B cell (primary cell): ENCODE data around the gene FAM107B. TPM values are rescaled to one million over a fixed set of nuclear protein-coding genes. Genes with fewer than 3 reads are reported as not detected.

Experiments
- ATAC-seq: fragments of 200-7000 bp; cut with Tn5 transposase; one replicate; pipeline ENCODE4 v1.10.0; 2021; ENCODE audit warnings: low read depth, mild to moderate bottlenecking, moderate number of reproducible peaks, moderate library complexity
- CTCF ChIA-PET: fragments of 350-600 bp; sonication (Branson Sonifier 250); formaldehyde crosslinking; loops from one replicate; lab custom pipeline; 2021; ENCODE audit warnings: antibody characterized with exemption, inconsistent platforms; lab: Charles Lee
- POLR2A ChIA-PET: fragments of 350-600 bp; sonication (Branson Sonifier 250); formaldehyde crosslinking; loops from one replicate; lab custom pipeline; 2021; ENCODE audit warnings: antibody characterized with exemption; lab: Charles Lee
- DNase-seq: peaks from one replicate; pipeline ENCODE4 v3.0.0; 2013
- H2AFZ ChIP-seq: 2 replicates; pipeline ENCODE4 v1.6.1; 2012; ENCODE audit warnings: mild to moderate bottlenecking, low read depth, low read length; ENCODE audit not compliant: insufficient read depth, poor library complexity, severe bottlenecking
- H3K27ac ChIP-seq, 2 donors: 1 replicate in 1 of 2; 2 replicates in 1 of 2; pipeline ENCODE4 v1.5.1; 2012 to 2013; ENCODE audit warnings: low read length in 2 of 2, mild to moderate bottlenecking in 2 of 2, moderate library complexity in 1 of 2
- H3K27me3 ChIP-seq, 4 experiments: fragments of 200-600 bp in 1 of 4; sonication (generic) in 1 of 4; replicated peaks in 1 of 4; 1 replicate in 2 of 4; 2 replicates in 2 of 4; pipeline versions ENCODE4 v1.6.1 to v1.7.0; 2013 to 2016; ENCODE audit warnings: low read length in 3 of 4, mild to moderate bottlenecking in 2 of 4, mixed read lengths in 1 of 4, moderate library complexity in 1 of 4; ENCODE audit not compliant: insufficient read depth in 4 of 4, control insufficient read depth in 3 of 4; ENCODE audit errors: control extremely low read depth in 1 of 4
- H3K36me3 ChIP-seq, 2 experiments: replicated peaks in 1 of 2; 1 replicate in 1 of 2; 2 replicates in 1 of 2; pipeline versions ENCODE4 v1.6.1 to v1.7.1; 2013; ENCODE audit warnings: low read length in 1 of 2; ENCODE audit not compliant: insufficient read depth in 2 of 2, control insufficient read depth in 1 of 2; ENCODE audit errors: control extremely low read depth in 1 of 2, extremely low read depth in 1 of 2
- H3K4me1 ChIP-seq, 2 donors: fragments of 200-600 bp in 1 of 2; sonication (generic) in 1 of 2; 1 replicate in 1 of 2; 2 replicates in 1 of 2; pipeline versions ENCODE4 v1.5.1 to v1.6.1; 2013 to 2017; ENCODE audit warnings: low read length in 2 of 2; ENCODE audit not compliant: control insufficient read depth in 2 of 2, insufficient read depth in 2 of 2
- H3K4me2 ChIP-seq: replicated peaks from 2 replicates; pipeline ENCODE3; 2012; ENCODE audit warnings: mild to moderate bottlenecking, low read depth, low read length; ENCODE audit not compliant: poor library complexity, severe bottlenecking
- H3K4me3 ChIP-seq, 5 experiments: fragments of 200-600 bp in 1 of 5; sonication (generic) in 1 of 5; 1 replicate in 3 of 5; 2 replicates in 2 of 5; pipeline versions ENCODE4 v1.5.1 to v1.7.0; 2011 to 2016; ENCODE audit warnings: low read length in 4 of 5, mild to moderate bottlenecking in 4 of 5, low read depth in 2 of 5, control low read depth in 1 of 5, moderate library complexity in 1 of 5; ENCODE audit not compliant: insufficient read depth in 1 of 5; ENCODE audit errors: control extremely low read depth in 1 of 5, extremely low read depth in 1 of 5
- H3K79me2 ChIP-seq: fragments of 200-600 bp; sonication (generic); one replicate; pipeline ENCODE4 v1.6.0; 2016; ENCODE audit warnings: low read length; ENCODE audit not compliant: control insufficient read depth, insufficient read depth
- H3K9ac ChIP-seq: fragments of 200-600 bp; sonication (generic); 2 replicates; pipeline ENCODE4 v1.6.1; 2017; ENCODE audit warnings: mild to moderate bottlenecking, low read length, moderate library complexity
- H3K9me3 ChIP-seq, 3 donors: one replicate each; pipeline versions ENCODE4 v1.6.1 to v1.7.1; 2013; ENCODE audit warnings: low read length in 2 of 3; ENCODE audit not compliant: control insufficient read depth in 2 of 3, insufficient read depth in 1 of 3; ENCODE audit errors: control extremely low read depth in 1 of 3
- H4K20me1 ChIP-seq: 2 replicates; pipeline ENCODE4 v1.6.0; 2012; ENCODE audit warnings: mild to moderate bottlenecking, low read length; ENCODE audit not compliant: insufficient read depth, control insufficient read depth, poor library complexity, severe bottlenecking
- H3K27ac Mint-ChIP-seq: one replicate; pipeline ENCODE4 v1.8.0; 2021; ENCODE audit warnings: mixed read lengths
- H3K27me3 Mint-ChIP-seq: one replicate; pipeline ENCODE4 v1.8.0; 2021; ENCODE audit warnings: mixed read lengths
- H3K4me1 Mint-ChIP-seq: one replicate; pipeline ENCODE4 v1.8.0; 2021; ENCODE audit warnings: mixed read lengths
- H3K4me3 Mint-ChIP-seq: one replicate; pipeline ENCODE4 v1.8.0; 2021; ENCODE audit warnings: mixed read lengths
- H3K9me3 Mint-ChIP-seq: one replicate; pipeline ENCODE4 v1.8.0; 2022; ENCODE audit warnings: mixed read lengths; ENCODE audit not compliant: insufficient read depth
- CTCF ChIP-seq: fragments of 200-600 bp; IDR thresholded peaks from one replicate; pipeline ENCODE4 v1.8.0; 2022; ENCODE audit warnings: antibody characterized with exemption, mild to moderate bottlenecking
- EZH2 ChIP-seq: IDR thresholded peaks from 2 replicates; pipeline ENCODE4 v1.6.1; 2012; ENCODE audit warnings: borderline replicate concordance, low read depth, mild to moderate bottlenecking, moderate library complexity, low read length; ENCODE audit not compliant: insufficient read depth, poor library complexity, severe bottlenecking
- WGBS: methylation state at CpG from one replicate; pipeline ENCODE4 v1.1.5; 2013; ENCODE audit warnings: missing lambda C conversion rate; ENCODE audit not compliant: insufficient coverage; 5-methylcytosine and 5-hydroxymethylcytosine counted together
- intact Hi-C: fragments of 100-400 bp; cut with micrococcal nuclease; formaldehyde crosslinking; loops from one replicate; pipeline ENCODE4 v1.10.0; 2022
- polyA plus RNA-seq: library from polyadenylated mRNA; depleted of rRNA; stranded (reverse); fragments of >200 nt; gene quantifications from 2 replicates; pipeline ENCODE4 v1.2.3, GENCODE V29; 2012
- total RNA-seq, 2 donors: library from RNA; stranded (reverse); fragments of 120-200 nt in 1 of 2; gene quantifications; 1 replicate in 1 of 2; 2 replicates in 1 of 2; pipeline versions ENCODE4 v1.2.3 to v1.2.4, GENCODE V29; 2013 to 2022

FAM107B gene
- total and polyA plus RNA-seq, 2 donors (not counting 1 experiment from before 2014, with no cell fraction given) = 31.9 to 318 TPM

GRCh38 chr10:14656052-14656730 lies 118.5 kb downstream of the FAM107B start:
- POLR2A ChIA-PET = no interaction called here
- Mint-ChIP-seq H3K27me3 (no peaks in the 10 kb centered on the region), H3K9me3 (no peaks in the 10 kb centered on the region), H3K4me3 (peak overlapping the region; percentile 20), H3K4me1 (peaks cover 95% of the 10 kb centered on the region), H3K27ac (peak overlapping the region; percentile 87)
- H3K9me3 ChIP-seq = peaks cover 0 to 3% (median 0%) of the 10 kb centered on the region in 3 donors
- no peak for ATAC-seq
- no peaks in the 10 kb centered on the region for H4K20me1 ChIP-seq
- H2AFZ ChIP-seq = no peak overlapping the region
- H3K79me2 ChIP-seq = no peaks in the 10 kb centered on the region
- H3K4me2 ChIP-seq = peak overlapping the region; percentile 75
- no peak overlapping the region for H3K27ac ChIP-seq
- H3K36me3 ChIP-seq = no peaks in the 10 kb centered on the region
- CTCF ChIA-PET = interaction anchor here (1.1 kb wide), 1 partner anchor 167 kb away, joined by 5 read pairs; no protein-coding TSS in a partner anchor
- no peak for DNase-seq
- no peak overlapping the region for H3K9ac ChIP-seq
- H3K27me3 ChIP-seq = no peaks in the 10 kb centered on the region
- no peak overlapping the region for H3K4me3 ChIP-seq
- intact Hi-C loops = loop anchor here (5.0 kb wide), 2 partner anchors 166 to 296 kb away; partner anchors contain the start of gene DCLRE1C
- WGBS = 87% methylated on average over 3 of the region's 7 CpGs
- TF ChIP-seq EZH2 = no peak
- no peak for TF ChIP-seq CTCF
- peaks cover 75 to 79% of the 10 kb centered on the region in 2 donors for H3K4me1 ChIP-seq

- peak overlapping the region; percentile 26 for H2AFZ ChIP-seq
- peak overlapping the region; percentile 64 for H3K27ac Mint-ChIP-seq
- H3K9ac ChIP-seq = no peak overlapping the region
- no peak for DNase-seq
- no peaks in the 10 kb centered on the region for H3K27me3 Mint-ChIP-seq
- TF ChIP-seq EZH2 = no peak
- TF ChIP-seq CTCF = no peak
- H3K27ac ChIP-seq = peak overlapping the region in 1 of 2 donors; percentile 67
- ChIA-PET CTCF (interaction anchor here (0.6 to 1.5 kb wide), 3 partner anchors 80 to 182 kb away, joined by 3 to 5 read pairs (median 4); partner anchors contain the start of gene CDNF), POLR2A (interaction anchor here (0.6 kb wide), 1 partner anchor 17 kb away, joined by 8 read pairs; no protein-coding TSS in a partner anchor)
- H3K27me3 ChIP-seq = no peaks in the 10 kb centered on the region
- no peak for ATAC-seq
- WGBS = no CpG with 5 or more reads among the region's 3 CpGs
- no peaks in the 10 kb centered on the region for H3K36me3 ChIP-seq
- H4K20me1 ChIP-seq = no peaks in the 10 kb centered on the region
- H3K9me3 Mint-ChIP-seq = no peaks in the 10 kb centered on the region
- H3K4me1 Mint-ChIP-seq = peaks cover 88% of the 10 kb centered on the region
- no peak overlapping the region for H3K4me3 ChIP-seq
- peaks cover 65 to 75% of the 10 kb centered on the region in 2 donors for H3K4me1 ChIP-seq
- H3K79me2 ChIP-seq = no peaks in the 10 kb centered on the region
- intact Hi-C loops = loop anchor here (5.0 kb wide), 2 partner anchors 167 to 297 kb away; partner anchors contain the start of gene DCLRE1C
- H3K9me3 ChIP-seq = no peaks in the 10 kb centered on the region
- H3K4me3 Mint-ChIP-seq = peak overlapping the region; percentile 32
- no peak overlapping the region for H3K4me2 ChIP-seq
These were observed 119.8 kb downstream of the FAM107B start for GRCh38 chr10:14654821-14655382.
